GM08714 (cell line): ENCODE measurements around the gene SH3PXD2A.
"Not testable (repeated sequence)": the region's sequence is repeated elsewhere in the genome, so short reads cannot be mapped to it uniquely, and the experiment has no call there.

Experiments
- H3K4me3 ChIP-seq: fragments of 200-500 bp; sonication (Bioruptor generic); 2 replicates; pipeline ENCODE4 v1.5.1; 2014; ENCODE audit warnings: mild to moderate bottlenecking, low read length, inconsistent platforms
- ZNF274 ChIP-seq: IDR thresholded peaks from 2 replicates; pipeline ENCODE4 v1.6.1; 2012; ENCODE audit warnings: mild to moderate bottlenecking, low read depth, low read length

Gene SH3PXD2A

DNA sequence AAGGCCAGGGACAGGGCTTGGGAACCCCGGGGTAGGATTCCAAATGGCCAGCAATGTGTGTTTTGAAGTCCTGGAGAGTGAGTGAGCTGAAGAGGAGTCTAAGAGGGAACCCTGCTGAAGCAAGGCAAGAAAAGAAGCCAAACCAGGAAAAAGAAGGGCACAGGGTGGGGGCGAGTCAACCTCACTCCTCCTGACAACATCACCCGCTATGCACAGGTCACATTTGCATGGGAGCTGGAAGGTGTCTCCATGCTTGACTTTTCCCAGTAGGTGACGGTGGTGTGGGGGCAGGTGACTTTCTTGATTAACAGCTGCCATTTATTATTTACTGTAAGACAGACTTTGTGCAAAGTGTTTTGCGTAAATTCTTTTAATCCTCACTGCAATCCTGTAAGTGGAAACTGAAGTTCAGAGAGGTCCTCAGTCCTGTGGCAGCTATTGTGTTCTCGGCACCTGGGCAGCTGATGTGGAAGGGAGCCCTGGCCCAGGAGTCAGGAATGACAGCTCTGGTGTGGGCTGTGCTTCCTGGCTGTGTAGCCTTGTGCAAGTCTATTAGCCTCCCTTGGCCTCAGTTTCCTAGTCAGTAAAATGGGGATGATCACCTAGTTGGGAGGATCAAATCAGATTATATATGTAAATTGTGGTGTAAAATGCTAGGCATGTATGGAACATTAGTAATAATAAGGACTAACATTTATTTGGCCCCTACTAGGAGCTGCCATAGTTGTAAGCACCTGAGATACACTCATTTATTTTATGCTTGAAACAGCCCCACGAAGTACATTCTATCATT, 90.9 kb downstream of the SH3PXD2A start:
- no peak overlapping the region for H3K4me3 ChIP-seq

DNA sequence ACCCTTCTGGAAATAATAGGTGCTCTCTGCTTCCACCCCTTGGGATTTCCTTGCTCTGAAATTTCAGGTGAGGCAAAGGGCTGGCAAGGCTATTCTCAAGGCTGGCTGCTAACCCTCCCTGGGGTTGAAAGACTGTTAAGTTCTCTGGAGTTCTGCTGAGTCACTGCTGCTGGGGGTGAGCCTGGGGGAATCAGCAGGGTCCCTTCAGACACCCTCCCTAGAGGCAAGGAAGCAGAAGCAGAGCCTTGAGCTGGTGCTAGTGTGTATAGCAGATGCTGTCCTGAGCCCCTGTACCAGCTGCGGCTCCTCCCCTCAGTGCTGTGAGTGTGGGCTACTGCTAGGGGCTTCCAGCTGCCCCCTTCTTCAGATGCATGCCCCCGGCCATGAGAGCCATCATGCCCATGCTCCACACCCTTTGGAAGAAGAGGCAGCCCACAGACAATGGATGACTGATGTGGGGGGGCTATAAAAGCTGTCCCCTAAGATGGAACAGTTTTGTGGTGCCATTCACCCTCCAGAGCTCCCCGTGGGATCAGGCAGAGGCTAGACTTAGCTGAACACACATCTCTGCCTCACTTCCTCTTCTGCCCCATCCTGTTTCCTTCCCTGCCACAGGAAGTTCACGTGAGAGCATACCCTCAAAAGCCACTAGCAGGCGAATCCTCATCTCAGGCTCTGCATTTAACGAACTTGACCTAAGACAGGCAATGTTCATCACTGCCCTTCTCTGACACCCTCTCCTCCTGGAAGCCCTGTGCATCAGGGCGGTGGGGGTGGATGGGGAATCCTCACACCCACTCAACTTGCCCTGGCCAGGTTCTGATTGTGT, 91.8 kb downstream of the SH3PXD2A start:
- TF ChIP-seq ZNF274 = no peak
- no peak overlapping the region for H3K4me3 ChIP-seq

More for the DNA sequence above, 90.9 kb downstream of the SH3PXD2A start:
- TF ChIP-seq ZNF274 = no peak

DNA sequence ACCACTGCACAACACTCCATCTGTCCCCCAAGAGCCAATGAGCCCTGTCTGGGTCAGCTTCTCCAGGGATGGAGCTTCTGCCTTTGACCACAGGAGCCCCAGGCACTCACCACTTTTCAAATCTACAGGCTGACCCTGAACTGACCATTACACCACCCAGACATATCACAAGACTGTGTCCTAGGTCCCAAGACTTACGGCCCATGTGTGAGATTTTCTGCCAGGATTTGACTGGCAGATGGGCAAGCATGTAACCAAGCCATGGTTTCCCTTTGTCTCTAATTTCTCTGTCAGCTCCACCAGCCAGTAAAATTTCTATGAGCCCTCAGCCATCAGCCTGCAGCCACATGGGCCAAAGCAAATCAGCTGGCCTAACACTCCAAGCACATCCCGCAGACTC, 92.5 kb downstream of the SH3PXD2A start:
- no peak overlapping the region for H3K4me3 ChIP-seq
- no peak for TF ChIP-seq ZNF274

DNA sequence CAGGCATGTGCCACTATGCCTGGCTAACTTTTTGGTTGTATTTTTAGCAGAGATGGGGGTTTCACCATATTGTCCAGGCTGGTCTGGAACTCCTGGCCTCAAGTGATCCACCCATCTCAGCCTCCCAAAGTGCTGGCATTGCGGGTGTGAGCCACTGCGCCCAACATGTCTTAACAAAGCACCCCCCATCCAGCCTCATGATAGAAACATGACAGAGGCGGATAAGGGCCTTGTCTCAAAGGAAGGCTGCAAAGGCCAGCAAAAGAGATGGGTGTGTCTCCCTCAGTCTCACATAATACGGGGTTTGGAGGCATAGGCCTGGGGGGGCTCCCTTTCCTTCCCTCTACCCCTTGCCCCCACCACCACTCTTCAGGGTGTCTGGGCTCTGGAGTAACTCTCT, 93.2 kb downstream of the SH3PXD2A start:
- H3K4me3 ChIP-seq = no peak overlapping the region
- no peak for TF ChIP-seq ZNF274

DNA sequence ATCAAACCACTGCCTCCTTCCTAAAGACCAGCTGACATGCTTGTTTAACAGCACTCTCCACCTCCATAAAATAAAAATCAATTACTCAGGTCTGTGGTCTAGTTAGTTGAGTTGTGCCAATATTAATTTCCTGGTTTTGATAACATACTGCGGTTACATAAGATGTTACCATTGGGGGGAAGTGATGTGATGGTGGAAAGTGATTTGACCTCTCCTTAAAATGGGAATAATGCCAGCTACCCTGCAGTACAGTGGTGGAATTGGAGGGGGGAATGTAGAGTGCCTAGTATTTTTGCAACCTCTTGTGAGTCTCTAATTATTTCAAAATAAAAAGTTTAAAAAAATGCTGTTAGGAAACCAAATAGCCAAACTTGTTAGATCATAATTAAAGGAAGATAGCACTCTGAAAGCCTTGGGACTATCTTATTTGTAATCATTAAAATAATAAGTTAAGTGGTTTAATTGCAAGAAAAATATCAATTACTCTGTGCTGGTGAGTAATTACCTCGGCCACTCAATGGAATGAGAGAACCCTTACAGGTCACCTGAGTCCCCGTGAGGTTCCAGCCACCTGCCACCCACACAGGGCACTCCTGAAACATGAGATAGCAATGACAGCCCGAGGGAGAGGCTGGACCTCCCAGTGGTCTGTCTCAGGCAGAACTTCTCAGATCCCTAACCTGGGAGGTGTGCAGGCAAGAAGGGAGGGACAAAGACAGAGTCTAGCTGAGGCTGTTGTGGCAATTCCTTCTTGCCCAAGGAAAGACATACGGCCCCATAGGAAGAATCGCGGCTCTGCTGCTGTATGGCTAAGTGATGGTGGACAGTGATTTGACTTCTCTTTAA, 94.1 kb downstream of the SH3PXD2A start:
- TF ChIP-seq ZNF274 = no peak
- H3K4me3 ChIP-seq = no peak overlapping the region

DNA sequence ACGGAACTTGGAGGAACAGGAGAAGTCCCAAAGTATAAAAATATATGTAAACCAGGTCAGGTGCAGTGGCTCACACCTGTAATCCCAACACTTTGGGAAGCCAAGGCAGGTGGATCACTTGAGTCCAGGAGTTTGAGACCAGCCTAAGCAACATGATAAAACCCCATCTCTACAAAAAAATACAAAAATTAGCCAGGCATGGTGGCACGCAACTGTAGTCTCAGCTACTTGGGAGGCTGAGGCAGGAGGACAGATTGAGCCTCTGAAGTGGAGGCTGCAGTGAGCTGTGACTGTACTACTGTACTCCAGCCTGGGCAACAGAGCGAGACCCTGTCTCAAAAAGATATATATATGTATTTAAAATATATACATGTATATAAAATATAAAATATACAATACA, 95.1 kb downstream of the SH3PXD2A start:
- H3K4me3 ChIP-seq = not testable (repeated sequence)

DNA sequence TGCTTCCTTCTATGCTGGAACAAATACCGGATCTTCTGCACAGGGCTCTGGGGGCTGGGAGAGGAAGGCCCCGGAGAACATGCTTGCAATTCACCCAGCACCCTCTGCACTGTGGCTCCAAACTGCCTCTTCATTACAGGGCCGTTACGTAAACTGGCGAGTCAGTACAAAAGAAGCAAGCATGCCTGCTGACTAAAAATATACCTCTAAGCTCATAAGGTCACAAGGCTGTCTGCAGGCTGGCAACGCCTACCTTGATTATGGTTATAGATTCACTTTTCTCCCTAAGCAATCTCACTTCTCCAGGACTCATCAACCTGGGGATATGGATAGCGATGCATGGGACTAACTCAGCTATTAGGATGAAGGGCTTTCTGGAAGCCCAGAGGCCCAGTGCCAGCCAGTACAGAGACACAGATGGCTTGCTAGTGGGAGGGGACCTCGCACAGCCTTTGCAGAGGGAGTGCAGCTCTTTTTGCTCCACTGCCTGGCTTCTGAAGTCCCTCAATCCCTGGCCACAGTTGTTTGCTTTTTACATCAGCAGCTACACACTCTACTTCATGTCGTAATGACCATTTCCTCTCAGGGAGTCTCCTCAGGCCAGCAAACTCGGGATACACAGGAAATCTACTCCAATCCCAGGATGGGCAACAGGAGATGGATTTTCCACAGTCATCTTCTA, 96.1 kb downstream of the SH3PXD2A start:
- H3K4me3 ChIP-seq = no peak overlapping the region
- no peak for TF ChIP-seq ZNF274

DNA sequence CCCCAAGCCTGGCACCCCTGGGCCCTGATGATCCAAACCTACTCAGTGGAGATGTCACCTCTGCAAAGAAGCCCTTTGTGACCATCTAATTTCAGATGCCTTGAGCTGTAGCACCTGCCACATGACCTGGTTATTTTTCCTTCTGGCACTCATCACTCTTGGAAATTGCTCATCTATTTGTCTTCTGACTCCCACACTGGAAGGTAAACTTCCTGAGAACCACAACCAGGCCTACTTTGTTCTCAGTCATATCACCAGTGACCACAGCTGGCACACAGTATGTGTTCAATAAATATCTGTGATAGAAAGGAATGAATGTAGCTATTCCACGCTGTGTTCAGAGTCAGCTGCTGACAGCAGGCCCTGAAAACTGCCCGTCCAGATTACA, 97.1 kb downstream of the SH3PXD2A start:
- no peak for TF ChIP-seq ZNF274
- H3K4me3 ChIP-seq = no peak overlapping the region

DNA sequence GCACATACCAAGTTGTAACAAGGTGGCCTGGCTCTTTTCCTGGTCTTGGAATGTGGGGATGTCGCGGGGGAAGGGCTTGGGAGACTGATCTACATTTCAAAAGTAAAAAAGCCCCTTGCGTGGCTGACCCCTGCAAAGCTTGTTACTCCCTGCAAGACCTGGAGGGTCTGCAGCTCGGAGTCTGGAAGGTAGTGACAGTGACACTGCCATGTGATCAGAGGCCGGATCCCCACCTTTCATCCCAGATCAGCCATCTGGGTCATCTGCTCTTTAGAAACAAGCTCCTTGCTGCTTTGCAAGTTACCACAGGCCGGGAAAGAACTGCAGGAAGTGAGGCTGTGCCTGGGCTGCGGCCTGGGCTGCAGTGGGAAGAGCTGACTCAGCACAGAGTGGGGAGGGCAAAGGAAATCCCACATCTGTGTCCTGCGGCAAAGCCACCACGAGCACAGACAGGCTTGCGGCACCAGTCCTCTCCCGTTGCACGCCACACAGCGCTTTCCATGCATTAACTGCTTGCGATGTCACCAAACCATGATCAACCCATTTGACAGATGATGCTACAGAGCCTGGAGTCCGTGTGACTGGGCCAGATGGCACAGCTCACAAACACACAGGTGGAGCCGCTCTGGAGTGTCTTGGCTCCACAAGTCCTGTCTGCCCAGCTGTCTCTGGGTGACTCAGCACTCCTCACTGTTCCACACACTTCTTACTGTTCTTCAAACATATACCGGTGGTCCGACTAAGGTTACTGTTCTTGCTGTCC, 97.7 kb downstream of the SH3PXD2A start:
- no peak for TF ChIP-seq ZNF274

DNA sequence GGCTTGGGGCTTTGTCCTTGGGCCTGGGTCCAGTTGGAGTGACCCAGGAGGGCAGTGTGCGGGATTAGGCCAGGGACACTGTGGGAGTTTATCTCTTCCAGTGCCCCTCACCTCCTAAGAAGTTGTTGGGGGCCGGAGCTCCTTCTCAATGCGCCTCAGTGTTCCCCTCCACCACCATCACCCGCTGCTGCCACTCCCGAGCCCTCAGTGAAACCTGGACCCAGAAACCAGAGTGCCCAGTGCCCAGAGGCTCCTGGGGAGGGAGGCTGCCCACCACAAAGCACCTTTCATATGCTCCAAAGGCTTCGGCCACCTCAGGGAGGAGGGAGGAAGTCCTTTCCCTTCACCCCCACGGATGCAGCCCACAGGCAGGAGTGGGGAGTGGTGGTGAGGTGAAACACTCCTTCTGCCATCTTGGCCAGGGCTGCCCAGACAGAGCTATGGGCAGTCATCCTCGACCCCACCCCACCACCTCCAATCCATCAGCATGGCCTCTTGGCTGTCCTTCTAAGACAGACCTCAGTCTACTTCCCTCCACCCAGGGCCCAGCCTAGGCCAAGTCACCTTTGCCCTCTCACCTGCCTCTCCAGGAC, 99.0 kb downstream of the SH3PXD2A start:
- no peak overlapping the region for H3K4me3 ChIP-seq
- TF ChIP-seq ZNF274 = no peak

More for the DNA sequence above, 97.7 kb downstream of the SH3PXD2A start:
- H3K4me3 ChIP-seq = no peak overlapping the region

DNA sequence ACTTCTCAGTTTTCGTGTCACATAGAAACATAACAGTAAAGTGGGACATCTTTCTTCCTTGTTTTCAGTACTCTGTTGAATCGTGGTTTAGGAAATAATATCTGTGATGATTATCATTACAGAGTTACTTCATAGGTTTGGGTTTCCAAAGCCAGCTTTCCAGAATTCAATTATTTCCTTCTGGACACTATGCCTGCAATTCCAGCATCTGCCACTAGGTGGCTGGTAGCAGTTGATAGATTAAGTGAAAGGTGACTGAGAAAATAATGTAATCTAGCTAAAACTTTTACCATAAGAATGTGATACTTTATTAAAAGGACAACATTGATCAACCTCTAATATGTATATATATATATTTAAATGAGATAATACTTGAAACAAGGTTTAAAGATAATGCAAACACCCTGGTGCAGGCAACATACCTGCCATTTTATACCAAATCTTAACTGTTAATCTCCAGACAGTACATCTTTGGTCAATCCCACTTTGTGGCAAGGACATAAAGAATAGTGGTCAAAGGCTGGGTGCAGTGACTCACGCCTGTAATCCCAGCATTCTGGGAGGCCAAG, 102.6 kb downstream of the SH3PXD2A start:
- TF ChIP-seq ZNF274 = no peak
- H3K4me3 ChIP-seq = no peak overlapping the region

DNA sequence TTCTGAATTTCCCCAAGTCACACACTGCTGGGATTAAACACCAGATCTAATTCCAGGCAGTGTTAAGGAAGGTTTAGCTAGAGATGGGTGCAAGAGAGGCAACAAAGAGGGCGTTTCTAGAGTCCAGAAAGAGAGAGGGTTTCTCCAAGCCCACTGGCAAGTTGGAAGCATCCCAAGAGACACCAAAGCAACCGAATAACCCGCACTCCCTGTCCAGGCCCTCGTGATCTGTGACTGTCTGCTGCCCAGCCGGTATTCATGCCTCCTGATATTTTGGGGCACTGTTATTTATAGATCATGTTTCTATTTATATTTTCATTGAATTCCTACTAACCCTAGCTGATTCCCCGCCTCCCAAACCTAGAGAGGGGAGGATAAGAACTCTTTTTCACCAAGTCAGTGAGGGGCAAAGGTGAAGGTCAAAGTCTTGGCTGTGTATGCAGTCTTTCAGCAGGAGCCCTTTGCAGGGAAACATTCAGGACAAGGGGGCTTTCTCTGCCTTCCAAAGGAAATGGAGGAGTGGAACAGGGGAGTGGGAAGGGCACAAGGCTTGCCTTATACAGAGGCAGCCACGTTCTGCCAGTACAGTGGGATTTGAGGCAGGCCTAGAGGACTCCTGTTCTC, 103.6 kb downstream of the SH3PXD2A start:
- H3K4me3 ChIP-seq = no peak overlapping the region
- TF ChIP-seq ZNF274 = no peak
